Mesenchymal stem cell (in vitro differentiated cells and primary cell): ENCODE measurements around the gene TMEM14C.

Experiments used
- DNase-seq: peaks from one replicate; pipeline ENCODE4 v3.0.0-alpha.2; 2013
- H2AFZ ChIP-seq: one replicate; pipeline ENCODE4 v1.6.1; 2013; ENCODE audit warnings: low read depth, mild to moderate bottlenecking, control low read depth, inconsistent platforms, low read length, moderate library complexity
- H2AK5ac ChIP-seq: 2 replicates; pipeline ENCODE4 v1.6.1; 2013; ENCODE audit warnings: low read length, moderate library complexity, mild to moderate bottlenecking, inconsistent platforms; ENCODE audit not compliant: severe bottlenecking
- H2BK120ac ChIP-seq: one replicate; pipeline ENCODE4 v1.6.1; 2013; ENCODE audit warnings: low read depth, mild to moderate bottlenecking, inconsistent platforms, low read length, moderate library complexity
- H2BK12ac ChIP-seq, 2 experiments: one replicate each; pipeline ENCODE4 v1.6.1; 2013; ENCODE audit warnings: inconsistent platforms in 2 of 2, low read length in 2 of 2, mild to moderate bottlenecking in 2 of 2, moderate library complexity in 2 of 2, control low read depth in 1 of 2
- H2BK15ac ChIP-seq: one replicate; pipeline ENCODE4 v1.6.1; 2013; ENCODE audit warnings: mild to moderate bottlenecking, low read depth, inconsistent platforms; ENCODE audit not compliant: poor library complexity, severe bottlenecking
- H2BK5ac ChIP-seq: 2 replicates; pipeline ENCODE4 v1.6.1; 2013; ENCODE audit warnings: low read depth, mild to moderate bottlenecking, low read length, control low read depth, inconsistent platforms; ENCODE audit not compliant: poor library complexity, severe bottlenecking
- H3K14ac ChIP-seq, 2 experiments: one replicate each; pipeline ENCODE4 v1.6.1; 2013; ENCODE audit warnings: inconsistent platforms in 2 of 2, low read length in 2 of 2, control low read depth in 1 of 2, mild to moderate bottlenecking in 1 of 2, moderate library complexity in 1 of 2
- H3K18ac ChIP-seq, 2 experiments: one replicate each; pipeline ENCODE4 v1.6.1; 2013; ENCODE audit warnings: inconsistent platforms in 2 of 2, low read length in 2 of 2, control low read depth in 1 of 2, low read depth in 1 of 2, mild to moderate bottlenecking in 1 of 2
- H3K23ac ChIP-seq, 2 experiments: one replicate each; pipeline ENCODE4 v1.6.1; 2013; ENCODE audit warnings: inconsistent platforms in 2 of 2, low read length in 2 of 2, mild to moderate bottlenecking in 2 of 2, moderate library complexity in 2 of 2, control low read depth in 1 of 2
- H3K27ac ChIP-seq: 2 replicates; pipeline ENCODE4 v1.5.1; 2013; ENCODE audit warnings: mild to moderate bottlenecking, moderate library complexity, low read length, control low read depth, inconsistent platforms; ENCODE audit not compliant: poor library complexity, severe bottlenecking
- H3K27me3 ChIP-seq, 2 experiments: 2 replicates each; pipeline versions ENCODE4 v1.6.1 to v1.7.0; 2013; ENCODE audit warnings: low read length in 2 of 2, mild to moderate bottlenecking in 2 of 2, moderate library complexity in 2 of 2, control low read depth in 1 of 2, inconsistent platforms in 1 of 2; ENCODE audit not compliant: control insufficient read depth in 1 of 2, insufficient read depth in 1 of 2
- H3K36me3 ChIP-seq, 2 experiments: 2 replicates each; pipeline versions ENCODE4 v1.6.1 to v1.7.0; 2013; ENCODE audit warnings: low read length in 2 of 2, control low read depth in 1 of 2, inconsistent platforms in 1 of 2, low read depth in 1 of 2, mild to moderate bottlenecking in 1 of 2; ENCODE audit not compliant: insufficient read depth in 2 of 2, control insufficient read depth in 1 of 2
- H3K4ac ChIP-seq, 2 experiments: one replicate each; pipeline ENCODE4 v1.6.1; 2013; ENCODE audit warnings: inconsistent platforms in 2 of 2, low read length in 2 of 2, mild to moderate bottlenecking in 2 of 2, moderate library complexity in 2 of 2, control low read depth in 1 of 2, low read depth in 1 of 2
- H3K4me1 ChIP-seq: 2 replicates; pipeline ENCODE4 v1.6.1; 2013; ENCODE audit warnings: low read depth, low read length, control low read depth; ENCODE audit not compliant: control insufficient read depth, insufficient read depth
- H3K4me2 ChIP-seq: 2 replicates; pipeline ENCODE4 v1.6.1; 2013; ENCODE audit warnings: low read length, mild to moderate bottlenecking, inconsistent platforms; ENCODE audit not compliant: poor library complexity, severe bottlenecking
- H3K4me3 ChIP-seq, 2 experiments: 2 replicates each; pipeline versions ENCODE4 v1.5.1 to v1.7.0; 2013; ENCODE audit warnings: low read length in 2 of 2, mild to moderate bottlenecking in 2 of 2, control low read depth in 1 of 2, low read depth in 1 of 2; ENCODE audit not compliant: insufficient read depth in 1 of 2
- H3K79me1 ChIP-seq: replicated peaks from 2 replicates; pipeline ENCODE4 v1.6.1; 2013; ENCODE audit warnings: mild to moderate bottlenecking, control low read depth, low read length, inconsistent platforms; ENCODE audit not compliant: poor library complexity, severe bottlenecking
- H3K9ac ChIP-seq: 2 replicates; pipeline ENCODE4 v1.7.0; 2013; ENCODE audit warnings: mild to moderate bottlenecking, low read length, moderate library complexity
- H3K9me3 ChIP-seq: 2 replicates; pipeline ENCODE4 v1.7.0; 2013; ENCODE audit warnings: mild to moderate bottlenecking, low read length; ENCODE audit not compliant: control insufficient read depth
- H4K8ac ChIP-seq: one replicate; pipeline ENCODE4 v1.6.1; 2013; ENCODE audit warnings: inconsistent platforms, mild to moderate bottlenecking, low read length, moderate library complexity
- H4K91ac ChIP-seq: one replicate; pipeline ENCODE4 v1.6.1; 2013; ENCODE audit warnings: mild to moderate bottlenecking, low read length, inconsistent platforms
- WGBS: methylation state at CpG from one replicate; pipeline ENCODE4 v1.1.7; 2013; ENCODE audit warnings: mixed read lengths; 5-methylcytosine and 5-hydroxymethylcytosine counted together

The TMEM14C gene

DNA sequence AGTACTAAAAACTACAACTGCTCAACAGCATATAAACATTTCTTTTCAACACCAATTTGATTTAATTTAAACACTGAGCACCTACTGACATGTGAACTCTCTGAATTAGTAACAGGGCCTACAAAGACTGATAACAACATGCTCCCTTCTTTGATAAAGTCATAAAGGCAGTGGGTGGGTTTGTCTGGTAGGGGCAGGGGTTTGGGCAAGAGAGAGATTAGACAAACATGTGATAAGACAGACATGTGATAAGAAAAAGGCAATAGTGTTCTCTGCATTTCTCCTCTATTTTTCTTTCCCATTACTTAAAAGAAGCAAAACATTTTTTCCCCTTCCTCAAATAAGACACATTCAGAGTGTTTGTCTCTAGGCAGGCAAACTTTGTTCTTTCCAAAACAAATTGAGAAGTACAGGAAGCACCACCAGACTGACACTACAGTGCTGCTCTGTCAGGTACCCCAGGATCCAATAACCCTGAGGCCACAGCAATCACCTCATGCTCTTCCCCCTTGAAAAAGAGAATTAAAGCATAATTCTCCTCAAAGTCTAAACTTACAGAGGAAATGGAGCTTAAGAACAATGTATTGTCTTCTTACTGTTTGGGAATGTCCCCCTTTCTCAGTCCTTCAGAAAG lies 40.4 kb upstream of the TMEM14C start:
- Histone ChIP-seq H3K18ac (no peak overlapping the region), H2BK120ac (no peak overlapping the region), H3K27ac (no peak overlapping the region), H3K4ac (no peak overlapping the region), H3K4me1 (no peaks in the 10 kb centered on the region), H4K8ac (no peak overlapping the region), H2BK15ac (no peak overlapping the region), H3K23ac (no peak overlapping the region), H3K14ac (no peak overlapping the region), H3K27me3 (peaks cover 0 to 4% of the 10 kb centered on the region in 2 experiments), H2AK5ac (no peak overlapping the region), H2BK5ac (no peak overlapping the region), H2BK12ac (no peak overlapping the region), H2AFZ (no peak overlapping the region), H3K4me2 (no peak overlapping the region), H3K79me1 (no peaks in the 10 kb centered on the region), H3K36me3 (no peaks in the 10 kb centered on the region), H4K91ac (no peak overlapping the region), H3K4me3 (no peak overlapping the region), H3K9ac (no peak overlapping the region), H3K9me3 (no peaks in the 10 kb centered on the region)
- DNase-seq = no peak

- no peak overlapping the region for H3K23ac ChIP-seq
- no peak overlapping the region for H2BK5ac ChIP-seq
- no peak for DNase-seq
- no peaks in the 10 kb centered on the region for H3K9me3 ChIP-seq
- H2BK12ac ChIP-seq = no peak overlapping the region
- no peaks in the 10 kb centered on the region for H3K79me1 ChIP-seq
- no peak overlapping the region for H4K91ac ChIP-seq
- no peak overlapping the region for H2BK15ac ChIP-seq
- H3K4me2 ChIP-seq = no peak overlapping the region
- H2BK120ac ChIP-seq = no peak overlapping the region
- H3K27ac ChIP-seq = no peak overlapping the region
- H3K36me3 ChIP-seq = no peaks in the 10 kb centered on the region
- no peak overlapping the region for H3K4ac ChIP-seq
- H3K4me3 ChIP-seq = no peak overlapping the region
- WGBS = 88% methylated on average over 3 of the region's 5 CpGs
- H2AFZ ChIP-seq = no peak overlapping the region
- peaks cover 0 to 4% of the 10 kb centered on the region in 2 experiments for H3K27me3 ChIP-seq
- H3K9ac ChIP-seq = no peak overlapping the region
- no peak overlapping the region for H3K18ac ChIP-seq
- no peak overlapping the region for H3K14ac ChIP-seq
- H3K4me1 ChIP-seq = no peaks in the 10 kb centered on the region
- H4K8ac ChIP-seq = no peak overlapping the region
- H2AK5ac ChIP-seq = no peak overlapping the region
These were observed 38.3 kb upstream of the TMEM14C start for GRCh38 chr6:10684618-10685017.

DNA sequence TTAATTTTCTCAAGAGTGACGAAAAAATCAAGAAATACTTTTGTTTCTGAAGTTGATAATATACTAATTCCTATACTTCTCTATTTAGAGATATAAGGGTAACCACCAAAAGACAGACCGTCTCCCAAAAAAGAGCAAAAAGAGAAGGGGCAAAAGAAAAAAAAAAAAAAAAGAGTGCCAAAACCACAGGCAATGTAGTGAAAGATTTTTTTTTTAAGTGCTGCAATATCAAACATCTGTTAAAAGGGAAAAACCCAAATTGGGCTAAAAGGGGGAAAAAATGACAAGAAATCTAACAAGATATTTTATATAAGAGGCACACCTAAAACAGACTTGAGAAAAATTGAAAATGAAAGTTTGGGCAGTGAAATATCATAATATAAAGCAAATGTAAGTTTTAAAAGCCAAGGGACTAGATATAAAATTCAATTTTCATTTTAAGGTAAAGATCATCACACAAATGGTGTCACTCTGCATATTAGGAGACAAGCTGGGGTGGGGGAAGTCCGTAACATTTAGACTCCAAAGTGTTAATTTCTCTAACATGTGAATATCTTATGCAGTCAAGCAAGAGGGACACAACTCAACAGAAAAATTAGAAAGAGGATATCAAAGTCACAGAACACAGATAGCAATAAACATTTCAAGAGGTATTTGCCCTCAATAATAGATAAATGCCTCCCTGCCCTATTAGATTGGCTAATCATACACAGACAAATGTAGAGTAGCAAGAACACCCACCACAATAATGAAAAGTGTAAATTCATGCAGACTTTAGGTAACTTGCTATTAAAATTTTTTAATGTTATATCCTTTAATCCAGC lies 37.6 kb upstream of the TMEM14C start:
- WGBS = no CpG with 5 or more reads among the region's 3 CpGs
- Histone ChIP-seq H3K14ac (no peak overlapping the region), H2AK5ac (no peak overlapping the region), H3K18ac (no peak overlapping the region), H3K36me3 (no peaks in the 10 kb centered on the region), H3K4me2 (no peak overlapping the region), H2BK120ac (no peak overlapping the region), H2BK15ac (no peak overlapping the region), H3K9me3 (no peaks in the 10 kb centered on the region), H4K8ac (no peak overlapping the region), H4K91ac (no peak overlapping the region), H3K4me1 (no peaks in the 10 kb centered on the region), H2BK12ac (no peak overlapping the region), H2AFZ (no peak overlapping the region), H3K4me3 (no peak overlapping the region), H3K79me1 (no peaks in the 10 kb centered on the region), H3K4ac (no peak overlapping the region), H3K9ac (no peak overlapping the region), H3K27ac (no peak overlapping the region), H3K27me3 (peaks cover 0 to 4% of the 10 kb centered on the region in 2 experiments), H2BK5ac (no peak overlapping the region), H3K23ac (no peak overlapping the region)
- DNase-seq = no peak

GRCh38 chr6:10686901-10687300 lies 36.0 kb upstream of the TMEM14C start:
- Histone ChIP-seq H2AFZ (no peak overlapping the region), H4K91ac (no peak overlapping the region), H3K27me3 (peaks cover 0 to 4% of the 10 kb centered on the region in 2 experiments), H3K18ac (no peak overlapping the region), H2BK5ac (no peak overlapping the region), H3K9me3 (no peaks in the 10 kb centered on the region), H3K36me3 (no peaks in the 10 kb centered on the region), H3K14ac (no peak overlapping the region), H3K27ac (no peak overlapping the region), H3K4me1 (no peaks in the 10 kb centered on the region), H3K79me1 (peaks cover 2% of the 10 kb centered on the region), H2BK12ac (no peak overlapping the region), H3K23ac (no peak overlapping the region), H2AK5ac (no peak overlapping the region), H2BK15ac (no peak overlapping the region), H2BK120ac (no peak overlapping the region), H3K4ac (no peak overlapping the region), H3K9ac (no peak overlapping the region), H3K4me3 (no peak overlapping the region), H4K8ac (no peak overlapping the region), H3K4me2 (no peak overlapping the region)
- DNase-seq = no peak
- WGBS = 93% methylated on average over 7 of the region's 8 CpGs
